ENCODE results near the gene IL10RA.

DNA sequence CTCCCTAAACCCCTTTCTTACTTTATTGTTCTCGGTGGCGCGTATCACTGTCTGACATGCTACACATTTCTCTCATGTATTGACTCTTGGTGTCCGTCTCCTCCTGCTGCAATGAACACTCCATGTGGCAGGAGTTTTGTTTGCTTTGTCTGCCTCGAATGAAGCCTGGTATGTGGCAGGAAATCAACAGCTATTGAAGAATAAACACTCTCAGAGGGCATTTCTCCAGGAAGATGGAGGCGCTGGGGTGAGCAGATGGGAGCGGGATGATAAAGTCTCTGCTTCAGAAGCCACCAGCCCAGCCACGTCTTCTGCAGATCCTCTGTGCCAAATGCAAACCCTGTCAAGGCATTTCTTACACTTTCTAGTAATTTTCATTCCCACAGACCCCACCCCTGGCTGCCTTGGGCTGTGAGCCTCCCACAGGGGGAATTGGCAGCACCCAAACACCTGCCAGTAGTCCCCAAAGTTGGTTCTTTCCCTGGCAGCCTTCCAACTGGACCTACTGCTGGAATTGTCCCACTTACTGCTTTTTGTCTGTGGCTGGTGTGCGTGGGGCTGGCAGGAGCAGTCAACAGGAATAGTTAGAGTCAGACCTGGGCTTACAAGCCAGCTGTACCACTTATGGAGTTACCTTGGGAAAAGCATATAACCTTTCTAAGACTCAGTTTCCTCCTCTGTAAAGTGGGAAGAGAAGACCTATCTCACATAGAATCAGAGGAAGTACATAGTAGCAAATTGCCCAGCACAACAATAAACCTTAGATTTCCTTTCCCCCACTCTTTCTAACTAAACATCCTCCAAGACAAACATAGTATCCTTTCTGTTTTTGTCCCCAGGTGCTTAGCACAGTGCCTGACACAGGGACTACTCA lies 13.3 kb upstream of the IL10RA start:
- TF ChIP-seq, protein P1, sequence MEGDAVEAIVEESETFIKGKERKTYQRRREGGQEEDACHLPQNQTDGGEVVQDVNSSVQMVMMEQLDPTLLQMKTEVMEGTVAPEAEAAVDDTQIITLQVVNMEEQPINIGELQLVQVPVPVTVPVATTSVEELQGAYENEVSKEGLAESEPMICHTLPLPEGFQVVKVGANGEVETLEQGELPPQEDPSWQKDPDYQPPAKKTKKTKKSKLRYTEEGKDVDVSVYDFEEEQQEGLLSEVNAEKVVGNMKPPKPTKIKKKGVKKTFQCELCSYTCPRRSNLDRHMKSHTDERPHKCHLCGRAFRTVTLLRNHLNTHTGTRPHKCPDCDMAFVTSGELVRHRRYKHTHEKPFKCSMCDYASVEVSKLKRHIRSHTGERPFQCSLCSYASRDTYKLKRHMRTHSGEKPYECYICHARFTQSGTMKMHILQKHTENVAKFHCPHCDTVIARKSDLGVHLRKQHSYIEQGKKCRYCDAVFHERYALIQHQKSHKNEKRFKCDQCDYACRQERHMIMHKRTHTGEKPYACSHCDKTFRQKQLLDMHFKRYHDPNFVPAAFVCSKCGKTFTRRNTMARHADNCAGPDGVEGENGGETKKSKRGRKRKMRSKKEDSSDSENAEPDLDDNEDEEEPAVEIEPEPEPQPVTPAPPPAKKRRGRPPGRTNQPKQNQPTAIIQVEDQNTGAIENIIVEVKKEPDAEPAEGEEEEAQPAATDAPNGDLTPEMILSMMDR (IDR thresholded peaks at IDR 0.05) = no peak
- no peak for TF ChIP-seq POLR2A (IDR thresholded peaks at IDR 0.05)
